Keratinocyte (primary cell): ENCODE results near the gene OR56A4.

Experiments
- EZH2 ChIP-seq: IDR thresholded peaks from one replicate; pipeline ENCODE4 v1.6.1; 2012; ENCODE audit warnings: inconsistent platforms, mild to moderate bottlenecking, low read length, moderate library complexity
- TF ChIP-seq, protein P1 (sequence below), 3 experiments: IDR thresholded peaks in 1 of 3; conservative IDR thresholded peaks in 1 of 3; optimal IDR thresholded peaks in 1 of 3; 2 replicates in 2 of 3; 3 replicates in 1 of 3; pipeline versions ENCODE3 to v1.5.1; 2011; ENCODE audit warnings: low read length in 3 of 3, mild to moderate bottlenecking in 3 of 3, moderate library complexity in 2 of 3, control low read depth in 1 of 3, inconsistent platforms in 1 of 3; ENCODE audit not compliant: insufficient read depth in 2 of 3; ENCODE audit errors: extremely low read depth in 1 of 3

DNA sequence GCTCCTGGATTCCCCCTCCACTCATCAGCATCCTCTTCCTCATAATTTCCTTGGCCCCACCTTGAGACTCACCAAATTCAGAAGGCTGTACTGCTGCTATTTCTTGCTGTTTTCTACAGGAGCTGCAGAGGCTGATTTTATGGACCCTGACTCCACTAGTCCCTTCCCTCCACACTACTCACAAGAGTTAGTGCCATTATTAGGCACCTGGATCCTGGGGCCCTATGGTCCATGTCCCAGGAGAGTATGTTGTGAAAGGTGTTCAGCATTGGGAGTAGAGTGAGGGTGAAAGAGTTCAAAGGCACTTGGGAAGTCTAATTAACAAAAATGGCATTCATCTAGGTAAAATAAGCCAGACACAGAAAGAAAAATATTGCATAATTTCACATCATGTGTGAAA lies at the start of gene OR56A4:
- TF ChIP-seq, protein P1, sequence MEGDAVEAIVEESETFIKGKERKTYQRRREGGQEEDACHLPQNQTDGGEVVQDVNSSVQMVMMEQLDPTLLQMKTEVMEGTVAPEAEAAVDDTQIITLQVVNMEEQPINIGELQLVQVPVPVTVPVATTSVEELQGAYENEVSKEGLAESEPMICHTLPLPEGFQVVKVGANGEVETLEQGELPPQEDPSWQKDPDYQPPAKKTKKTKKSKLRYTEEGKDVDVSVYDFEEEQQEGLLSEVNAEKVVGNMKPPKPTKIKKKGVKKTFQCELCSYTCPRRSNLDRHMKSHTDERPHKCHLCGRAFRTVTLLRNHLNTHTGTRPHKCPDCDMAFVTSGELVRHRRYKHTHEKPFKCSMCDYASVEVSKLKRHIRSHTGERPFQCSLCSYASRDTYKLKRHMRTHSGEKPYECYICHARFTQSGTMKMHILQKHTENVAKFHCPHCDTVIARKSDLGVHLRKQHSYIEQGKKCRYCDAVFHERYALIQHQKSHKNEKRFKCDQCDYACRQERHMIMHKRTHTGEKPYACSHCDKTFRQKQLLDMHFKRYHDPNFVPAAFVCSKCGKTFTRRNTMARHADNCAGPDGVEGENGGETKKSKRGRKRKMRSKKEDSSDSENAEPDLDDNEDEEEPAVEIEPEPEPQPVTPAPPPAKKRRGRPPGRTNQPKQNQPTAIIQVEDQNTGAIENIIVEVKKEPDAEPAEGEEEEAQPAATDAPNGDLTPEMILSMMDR (optimal IDR thresholded peaks at IDR 0.05 in 1 of 3, IDR thresholded peaks at IDR 0.05 in 1 of 3, conservative IDR thresholded peaks at IDR 0.05 in 1 of 3; ENCODE audit: extremely low read depth in 1 of 3, insufficient read depth in 2 of 3, low read length in 3 of 3): no peak
- no peak for TF ChIP-seq EZH2
